HFFc6 (cell line): ENCODE data around the gene PTH2R. TPM values are rescaled to one million over a fixed set of nuclear protein-coding genes. Genes with fewer than 3 reads are reported as not detected.

Experiments
- DNase-seq: peaks from one replicate; pipeline ENCODE4 v3.0.0-alpha.2; 2018
- H3K27ac Mint-ChIP-seq: 2 replicates; pipeline ENCODE4 v1.8.0; 2020; ENCODE audit warnings: mild to moderate bottlenecking, mixed read lengths
- H3K27me3 Mint-ChIP-seq: 2 replicates; pipeline ENCODE4 v1.8.0; 2021; ENCODE audit warnings: mild to moderate bottlenecking, moderate library complexity, mixed read lengths; ENCODE audit not compliant: insufficient read depth
- H3K36me3 Mint-ChIP-seq: 2 replicates; pipeline ENCODE4 v1.8.0; 2021; ENCODE audit warnings: low read depth, mixed read lengths
- H3K4me1 Mint-ChIP-seq: 2 replicates; pipeline ENCODE4 v1.8.0; 2020; ENCODE audit warnings: low read depth, mixed read lengths
- H3K4me3 Mint-ChIP-seq: 2 replicates; pipeline ENCODE4 v1.8.0; 2020; ENCODE audit warnings: mild to moderate bottlenecking, moderate library complexity, mixed read lengths
- H3K9me3 Mint-ChIP-seq: 2 replicates; pipeline ENCODE4 v1.8.0; 2020; ENCODE audit warnings: mild to moderate bottlenecking, mixed read lengths
- CTCF ChIP-seq: fragments of 200-600 bp; sonication (generic); IDR thresholded peaks from 2 replicates; pipeline ENCODE4 v1.5.0; 2021; ENCODE audit warnings: antibody characterized with exemption, mild to moderate bottlenecking
- total RNA-seq, 6 experiments: library from RNA; stranded (reverse); fragmentation: NEBNext Ultra II Directional; extraction: Animal tissue kit (Norgen Biotek cat#: 25700); gene quantifications; 2 replicates in 1 of 6; 3 replicates in 5 of 6; pipeline ENCODE4 v1.2.3, GENCODE V29; 2021

PTH2R gene
- total RNA-seq, 6 experiments from 2014 or later: not detected

GRCh38 chr2:208489687-208490086, 83.1 kb downstream of the PTH2R start:
- H3K4me3 Mint-ChIP-seq: no peak overlapping the region
- no peaks in the 10 kb centered on the region for H3K4me1 Mint-ChIP-seq
- no peaks in the 10 kb centered on the region; the same call in 1 of the 2 replicates for H3K27me3 Mint-ChIP-seq
- no peak overlapping the region for H3K27ac Mint-ChIP-seq
- H3K9me3 Mint-ChIP-seq: peaks cover 51% of the 10 kb centered on the region
- no peak for TF ChIP-seq CTCF
- DNase-seq: no peak
- H3K36me3 Mint-ChIP-seq: peaks cover 6% of the 10 kb centered on the region; the same call in 1 of the 2 replicates

- H3K27ac Mint-ChIP-seq: no peak overlapping the region
- H3K9me3 Mint-ChIP-seq: peaks cover 49% of the 10 kb centered on the region
- no peaks in the 10 kb centered on the region; the same call in 1 of the 2 replicates for H3K27me3 Mint-ChIP-seq
- no peak overlapping the region for H3K4me3 Mint-ChIP-seq
- peaks cover 6% of the 10 kb centered on the region; the same call in 1 of the 2 replicates for H3K36me3 Mint-ChIP-seq
- no peak for DNase-seq
- no peaks in the 10 kb centered on the region for H3K4me1 Mint-ChIP-seq
- TF ChIP-seq CTCF: no peak
Observed at GRCh38 chr2:208490492-208490891, 83.9 kb downstream of the PTH2R start.

- Mint-ChIP-seq H3K9me3 (peaks cover 52% of the 10 kb centered on the region), H3K4me1 (no peaks in the 10 kb centered on the region), H3K4me3 (no peak overlapping the region), H3K27me3 (no peaks in the 10 kb centered on the region; the same call in 1 of the 2 replicates), H3K36me3 (peaks cover 6% of the 10 kb centered on the region; the same call in 1 of the 2 replicates), H3K27ac (no peak overlapping the region)
- no peak for DNase-seq
- TF ChIP-seq CTCF: no peak
Observed at GRCh38 chr2:208491641-208492040, 85.0 kb downstream of the PTH2R start.

- no peak for DNase-seq
- H3K36me3 Mint-ChIP-seq: peaks cover 6% of the 10 kb centered on the region; the same call in 1 of the 2 replicates
- H3K4me3 Mint-ChIP-seq: no peak overlapping the region
- peaks cover 2% of the 10 kb centered on the region; the same call in 1 of the 2 replicates for H3K27me3 Mint-ChIP-seq
- no peak overlapping the region for H3K27ac Mint-ChIP-seq
- H3K9me3 Mint-ChIP-seq: peaks cover 48% of the 10 kb centered on the region
- no peak for TF ChIP-seq CTCF
- H3K4me1 Mint-ChIP-seq: no peaks in the 10 kb centered on the region
Observed at GRCh38 chr2:208492069-208492468, 85.5 kb downstream of the PTH2R start.

- DNase-seq: no peak
- H3K27me3 Mint-ChIP-seq: peaks cover 2% of the 10 kb centered on the region; the same call in 1 of the 2 replicates
- peaks cover 4% of the 10 kb centered on the region; the same call in 1 of the 2 replicates for H3K36me3 Mint-ChIP-seq
- H3K4me1 Mint-ChIP-seq: no peaks in the 10 kb centered on the region
- no peak for TF ChIP-seq CTCF
- peaks cover 40% of the 10 kb centered on the region for H3K9me3 Mint-ChIP-seq
- H3K4me3 Mint-ChIP-seq: no peak overlapping the region
- no peak overlapping the region for H3K27ac Mint-ChIP-seq
Observed at GRCh38 chr2:208493186-208493585, 86.6 kb downstream of the PTH2R start.
